Inferior parietal cortex (tissue), 1 donor: ENCODE measurements around the gene REC8.
"Not testable (repeated sequence)": the region's sequence is repeated elsewhere in the genome, so short reads cannot be mapped to it uniquely, and the experiment has no call there.

ENCODE experiments used
- DNase-seq: peaks from one replicate; pipeline ENCODE4 v3.0.0-alpha.2; 2016; ENCODE audit errors: extremely low spot score

REC8 gene

GRCh38 chr14:24183014-24183481, 11.2 kb downstream of the REC8 start:
- no peak for DNase-seq

GRCh38 chr14:24184104-24184970, 12.5 kb downstream of the REC8 start:
- no peak for DNase-seq

GRCh38 chr14:24185026-24185425, 13.1 kb downstream of the REC8 start:
- DNase-seq, result no peak

DNA sequence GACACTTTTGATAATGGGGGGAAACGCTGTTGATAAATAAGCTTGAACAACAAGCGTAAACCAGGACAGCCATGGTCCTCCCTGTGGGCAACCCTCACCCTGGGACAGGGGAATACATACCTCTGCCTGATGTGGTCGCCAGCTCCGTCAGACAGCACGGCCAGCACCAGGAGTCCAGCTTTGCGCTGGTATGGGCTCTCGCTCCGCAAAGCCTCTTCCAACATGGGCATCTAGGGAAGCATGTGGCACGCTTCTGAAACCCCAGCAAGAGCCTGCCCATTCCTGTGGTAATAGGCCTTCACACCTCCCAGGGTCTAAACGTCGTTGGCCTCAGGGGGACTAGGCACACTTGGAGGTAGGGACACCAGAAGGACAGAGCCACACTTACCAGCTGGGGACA, 13.9 kb downstream of the REC8 start:
- DNase-seq, result no peak

GRCh38 chr14:24186831-24187538, 15.1 kb downstream of the REC8 start:
- no peak for DNase-seq

DNA sequence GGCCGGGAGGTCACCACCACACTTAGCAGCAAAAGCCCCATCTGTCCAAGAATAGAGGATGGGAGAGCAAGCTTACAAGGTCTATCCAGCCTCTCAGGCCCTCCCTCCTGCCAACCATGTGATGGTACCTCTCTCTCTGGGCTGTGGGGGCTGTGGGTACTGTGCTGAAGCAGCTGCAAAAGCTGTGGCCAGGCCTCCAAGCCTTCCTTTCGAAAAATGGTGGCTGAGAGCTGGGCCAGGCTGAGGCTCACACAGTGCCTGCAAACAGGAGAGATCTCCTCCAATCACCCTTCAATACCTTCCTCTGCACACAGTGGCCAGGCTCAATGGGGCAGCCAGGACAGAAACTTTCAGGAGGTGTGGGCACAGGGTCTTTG, 15.6 kb downstream of the REC8 start:
- no peak for DNase-seq

- DNase-seq, result peak; percentile 94
These were observed 16.6 kb downstream of the REC8 start, which contains the start of gene IPO4 for GRCh38 chr14:24188251-24189058. TSS of gene IPO4 (minus strand) at chr14:24188816. CDS start at chr14:24188787, 29 bp downstream.

DNA sequence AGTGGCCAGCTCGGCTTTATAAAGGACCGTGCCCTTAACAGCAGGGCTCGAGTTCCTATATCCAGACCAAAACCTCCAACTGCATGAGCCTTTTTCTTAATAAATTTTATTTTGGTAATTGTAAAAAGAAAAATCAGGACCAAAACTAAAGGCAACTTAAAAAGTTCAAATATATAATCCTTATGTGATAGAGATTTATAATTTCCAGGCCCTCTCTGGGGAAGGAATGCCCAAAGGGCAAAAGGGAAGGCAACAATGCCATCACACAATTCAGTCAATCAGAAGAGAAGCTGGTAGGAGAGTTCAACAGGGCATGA, 17.1 kb downstream of the REC8 start:
- DNase-seq, result no peak

DNA sequence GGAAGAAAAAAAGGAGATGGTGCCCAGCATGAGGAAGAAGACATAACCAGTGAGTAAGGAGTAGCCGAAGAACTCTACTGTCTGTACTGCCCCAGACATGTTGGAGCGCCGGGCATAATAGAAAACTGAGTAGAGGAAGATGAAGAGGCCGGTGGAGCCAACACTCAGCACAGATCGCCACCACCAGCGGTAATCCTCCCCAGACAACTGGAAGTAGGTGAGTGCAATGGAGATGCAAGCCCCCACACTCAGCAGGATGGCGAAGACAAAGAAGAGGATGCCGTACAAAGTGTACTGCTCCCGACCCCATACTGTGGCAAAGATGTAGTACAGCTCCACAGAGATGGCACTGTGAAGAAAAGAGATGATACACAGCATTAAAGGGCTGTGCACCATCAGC, 17.6 kb downstream of the REC8 start:
- DNase-seq, result no peak

DNA sequence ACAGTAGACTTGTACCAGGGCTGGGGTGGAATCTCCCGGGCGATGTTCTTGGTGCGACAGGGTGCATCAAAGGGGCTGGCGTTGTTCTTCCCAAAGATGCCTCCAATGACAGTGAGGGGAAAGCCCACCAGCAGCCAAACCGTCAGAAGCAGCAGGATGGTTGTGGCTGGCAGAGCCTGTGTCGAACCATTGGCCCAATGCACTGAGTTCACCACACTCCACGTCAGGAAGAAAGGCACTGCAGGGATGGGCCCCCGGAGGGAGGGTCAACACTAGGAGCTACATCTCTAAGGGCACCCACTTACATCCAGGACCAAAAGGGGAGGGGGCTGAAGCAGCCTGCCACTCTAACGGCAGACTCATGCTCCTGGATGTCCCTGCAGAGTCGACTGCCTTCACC, 18.5 kb downstream of the REC8 start:
- DNase-seq, result no peak

DNA sequence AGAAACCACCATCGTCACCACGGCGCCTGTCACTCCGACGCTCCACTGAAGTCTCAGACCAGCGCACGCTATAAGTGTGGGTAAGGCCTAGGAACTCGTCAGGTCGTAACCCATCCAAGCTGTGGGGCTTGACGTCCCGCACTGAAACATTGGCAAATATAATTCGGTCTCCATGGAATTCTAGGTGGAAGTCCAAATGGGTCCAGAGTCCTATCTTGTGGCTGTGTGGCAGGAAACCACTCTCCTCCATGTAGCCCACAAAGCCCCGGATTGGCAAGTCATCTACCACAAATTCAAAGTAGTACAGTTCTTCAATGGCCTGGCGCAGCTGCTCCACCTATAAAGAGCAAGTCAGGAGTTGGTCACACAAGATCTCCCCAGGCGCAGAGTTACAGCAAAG, 21.1 kb downstream of the REC8 start:
- DNase-seq, result no peak

GRCh38 chr14:24194186-24194872, 22.4 kb downstream of the REC8 start:
- no peak for DNase-seq

DNA sequence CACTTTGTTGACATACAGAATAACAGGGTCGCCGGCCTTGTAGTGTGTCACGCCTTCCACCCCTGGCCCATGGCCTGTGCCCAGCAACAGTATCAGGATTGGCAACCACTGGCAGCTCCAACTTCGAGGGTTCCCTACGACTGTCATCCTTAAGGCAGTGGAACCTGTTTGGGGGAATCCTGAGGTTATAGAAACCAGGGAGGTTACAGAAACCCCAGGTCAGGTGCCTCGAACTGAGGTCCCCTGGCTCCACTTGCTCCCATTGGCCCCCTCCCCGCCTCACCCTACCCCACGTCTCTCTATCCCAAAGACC, 22.9 kb downstream of the REC8 start:
- no peak for DNase-seq

DNA sequence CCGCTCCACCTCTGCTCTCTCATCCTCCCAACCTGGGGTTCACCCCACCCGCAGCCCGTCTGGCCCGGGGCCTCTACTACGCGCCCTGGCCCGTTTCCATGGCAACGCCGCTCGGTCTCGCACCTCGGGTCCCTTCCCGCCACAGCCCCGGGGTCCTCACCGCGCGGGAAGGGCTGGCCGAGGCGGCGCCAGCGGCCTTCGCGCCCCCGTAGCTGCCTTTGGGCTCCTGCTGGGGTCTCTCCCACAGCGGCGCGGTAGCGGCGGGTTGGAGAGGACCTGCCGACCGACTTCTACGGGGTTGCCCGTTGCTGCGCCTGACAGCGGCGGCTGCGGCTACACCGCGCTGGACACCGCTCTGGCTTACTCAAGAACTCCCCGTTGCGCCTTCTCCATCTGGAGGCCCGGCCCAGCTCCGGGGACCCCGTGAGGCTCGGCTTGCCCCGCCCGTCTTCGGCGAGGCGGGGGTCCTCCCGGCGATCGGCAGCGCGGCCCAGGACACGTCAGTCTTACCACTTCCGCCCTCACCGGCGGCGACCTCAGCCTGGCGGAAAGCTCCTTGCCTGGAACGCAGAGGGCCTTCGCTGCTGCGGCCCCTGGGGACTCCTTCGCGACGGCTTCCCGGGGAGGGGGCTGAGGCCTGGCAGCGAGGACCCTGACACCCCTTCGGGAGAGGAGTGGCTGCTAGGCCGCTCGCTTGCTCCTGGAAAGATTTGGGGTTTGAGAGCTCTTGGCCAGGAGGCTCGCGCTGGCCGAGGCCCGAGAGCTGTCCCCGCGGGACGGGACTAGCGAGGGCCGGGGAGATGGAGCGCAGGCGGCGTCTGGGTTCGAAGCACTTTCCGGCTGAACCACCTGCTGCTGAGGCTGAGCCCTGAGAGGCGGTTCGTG, 23.5 kb downstream of the REC8 start, which contains the start of gene TM9SF1:
Gene TM9SF1 (minus strand): TSS at position 256 of the 885 bp plus-strand sequence. CDS start 422 bp downstream, outside the sequence.
- DNase-seq, result peak; percentile 83

- no peak for DNase-seq
These were observed 24.5 kb downstream of the REC8 start for GRCh38 chr14:24196071-24197055.

DNA sequence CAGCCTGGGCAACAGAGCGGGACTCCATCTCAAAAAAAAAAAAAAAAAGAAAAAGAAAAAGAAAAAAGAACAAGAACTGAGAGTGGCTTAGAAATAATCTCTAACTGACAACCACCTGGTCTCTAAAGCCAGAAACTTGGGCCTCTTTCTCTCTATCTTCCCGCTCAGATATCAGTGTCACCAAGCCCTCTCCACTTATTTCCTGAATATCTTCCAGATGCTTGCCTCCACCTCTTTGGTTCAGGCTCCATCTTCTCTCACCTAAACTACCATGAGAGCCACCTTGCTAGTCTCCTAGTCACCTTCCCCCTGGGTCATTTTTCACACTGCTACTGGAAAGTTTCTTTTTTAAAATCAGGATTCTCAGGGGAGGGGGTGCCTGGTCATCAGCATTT, 25.2 kb downstream of the REC8 start:
- DNase-seq, result no peak

DNA sequence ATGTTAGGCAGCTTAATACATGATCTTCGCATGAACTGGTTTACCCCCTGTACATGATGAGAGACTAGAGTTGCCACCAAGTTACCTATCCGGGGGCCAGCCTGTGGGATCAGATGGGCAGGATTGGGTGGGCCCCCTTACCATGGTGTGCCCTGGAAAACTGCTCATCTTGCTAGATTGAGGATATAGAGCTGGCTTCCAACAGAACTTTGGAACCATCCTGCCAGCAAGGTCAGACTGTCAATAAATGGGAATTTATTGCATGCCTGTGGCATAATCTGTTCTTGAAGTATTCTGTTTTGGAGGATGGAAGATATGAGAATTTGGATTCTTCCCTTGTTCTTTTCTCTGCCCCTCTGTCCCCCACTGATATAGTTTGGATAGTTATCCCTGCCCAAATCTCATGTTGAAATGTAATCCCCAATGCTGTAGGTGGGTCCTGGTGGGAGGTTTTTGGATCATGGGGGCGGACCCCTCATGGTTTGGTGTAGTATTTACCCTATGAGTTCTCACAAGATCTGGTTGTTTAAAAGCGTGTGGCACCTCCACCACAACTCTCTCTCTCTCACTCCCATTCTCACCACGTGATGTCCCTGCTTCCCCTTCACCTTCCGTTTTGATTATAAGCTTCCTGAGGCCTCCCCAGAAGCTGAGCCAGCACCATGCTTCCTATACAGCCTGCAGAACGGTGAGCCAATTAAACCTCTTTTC, 27.1 kb downstream of the REC8 start:
- no peak for DNase-seq

GRCh38 chr14:24202538-24202937, 30.7 kb downstream of the REC8 start:
- DNase-seq, result not testable (repeated sequence)
